A673 (cell line): ENCODE results near the gene TPGS2. TPM values are rescaled to one million over a fixed set of nuclear protein-coding genes. Genes with fewer than 3 reads are reported as not detected.

Source experiments
- BruUV-seq: library from RNA; stranded (reverse); fragments of 400-500 nt; replicated peaks from 2 replicates; lab custom pipeline; 2021; lab: Mats Ljungman, UMichigan
- CTCF ChIA-PET: fragments of 300-600 bp; sonication (Branson Sonifier 250); formaldehyde crosslinking; loops from one replicate; lab custom pipeline; 2022; ENCODE audit warnings: antibody characterized with exemption; lab: Charles Lee
- POLR2A ChIA-PET: fragments of 300-600 bp; sonication (Branson Sonifier 250); formaldehyde crosslinking; loops from one replicate; lab custom pipeline; 2022; ENCODE audit warnings: antibody characterized with exemption; ENCODE audit not compliant: low non-redundant PET; lab: Charles Lee
- DNase-seq: peaks from one replicate; pipeline ENCODE4 v3.0.0-alpha.2; 2015; ENCODE audit warnings: low spot score
- H3K27ac ChIP-seq: fragments of 200-600 bp; sonication (generic); 2 replicates; pipeline ENCODE4 v1.5.1; 2016; ENCODE audit warnings: mixed run types, low read depth, mild to moderate bottlenecking, mixed read lengths, antibody characterized with exemption, low read length; ENCODE audit not compliant: poor library complexity, severe bottlenecking
- H3K27me3 ChIP-seq: fragments of 200-600 bp; sonication (generic); replicated peaks from 2 replicates; pipeline ENCODE4 v1.6.1; 2017; ENCODE audit warnings: mixed run types, low read depth, mild to moderate bottlenecking, mixed read lengths, antibody characterized with exemption, low read length; ENCODE audit not compliant: insufficient read depth, poor library complexity
- H3K36me3 ChIP-seq: fragments of 200-600 bp; sonication (generic); 2 replicates; pipeline ENCODE4 v1.6.1; 2016; ENCODE audit warnings: mixed run types, mild to moderate bottlenecking, mixed read lengths, antibody characterized with exemption, low read length; ENCODE audit not compliant: insufficient read depth, poor library complexity, severe bottlenecking
- H3K4me1 ChIP-seq: fragments of 200-600 bp; sonication (generic); 2 replicates; pipeline ENCODE4 v1.6.1; 2017; ENCODE audit warnings: mixed run types, mild to moderate bottlenecking, mixed read lengths, antibody characterized with exemption, low read length; ENCODE audit not compliant: insufficient read depth, poor library complexity, severe bottlenecking
- H3K4me3 ChIP-seq: fragments of 200-600 bp; sonication (generic); 2 replicates; pipeline ENCODE4 v1.5.1; 2016; ENCODE audit warnings: low read depth, mixed run types, mild to moderate bottlenecking, mixed read lengths, low read length; ENCODE audit not compliant: poor library complexity, severe bottlenecking
- H3K9me3 ChIP-seq: fragments of 200-600 bp; sonication (generic); 2 replicates; pipeline ENCODE4 v1.6.1; 2016; ENCODE audit warnings: mixed run types, low read depth, mild to moderate bottlenecking, mixed read lengths, antibody characterized with exemption, low read length; ENCODE audit not compliant: poor library complexity, severe bottlenecking
- CTCF ChIP-seq: fragments of 300-800, 200-600 bp; sonication (generic); conservative IDR thresholded peaks from 2 replicates; pipeline ENCODE4 v1.5.1; 2017; ENCODE audit warnings: low read depth, mild to moderate bottlenecking, antibody characterized with exemption, low read length, moderate library complexity, mixed read lengths
- EZH2 ChIP-seq: fragments of 200-600 bp; sonication (generic); IDR thresholded peaks from 2 replicates; pipeline ENCODE4 v1.6.1; 2017; ENCODE audit warnings: borderline replicate concordance, low read depth, mild to moderate bottlenecking, mixed read lengths, antibody characterized with exemption, low read length; ENCODE audit not compliant: poor library complexity, severe bottlenecking
- intact Hi-C: fragments of 100-400 bp; cut with micrococcal nuclease; formaldehyde crosslinking; loops from one replicate; pipeline ENCODE4 v1.10.0; 2022; ENCODE audit not compliant: unreplicated experiment
- total RNA-seq: library from RNA; stranded (reverse); gene quantifications from 2 replicates; pipeline ENCODE4 v1.2.3, GENCODE V29; 2021

TPGS2 gene
- total RNA-seq, 1 experiment from 2014 or later: 106 TPM

- Histone ChIP-seq H3K4me3 (no peak overlapping the region), H3K36me3 (no peaks in the 10 kb centered on the region), H3K4me1 (no peaks in the 10 kb centered on the region), H3K27me3 (peaks cover 3% of the 10 kb centered on the region), H3K9me3 (no peaks in the 10 kb centered on the region), H3K27ac (no peak overlapping the region)
- intact Hi-C loops: loop anchor here (5.0 to 10.0 kb wide), 2 partner anchors 474 to 1002 kb away; no protein-coding TSS in a partner anchor
- TF ChIP-seq CTCF (no peak), EZH2 (no peak)
- ChIA-PET CTCF (no interaction called here), POLR2A (no interaction called here)
- DNase-seq: no peak
- BruUV-seq: no TSS peak
Observed at GRCh38 chr18:36759167-36759776, 69.5 kb downstream of the TPGS2 start.

GRCh38 chr18:36758623-36759022 lies 70.2 kb downstream of the TPGS2 start:
- CTCF ChIA-PET: no interaction called here
- TF ChIP-seq EZH2 (no peak), CTCF (no peak)
- no peaks in the 10 kb centered on the region for H3K36me3 ChIP-seq

GRCh38 chr18:36757991-36758390 lies 70.8 kb downstream of the TPGS2 start:
- no peaks in the 10 kb centered on the region for H3K4me1 ChIP-seq

More at GRCh38 chr18:36758623-36759022, 70.2 kb downstream of the TPGS2 start:
- POLR2A ChIA-PET: no interaction called here
- no TSS peak for BruUV-seq
- no peaks in the 10 kb centered on the region for H3K4me1 ChIP-seq
- intact Hi-C loops: loop anchor here (5.0 to 10.0 kb wide), 2 partner anchors 474 to 1001 kb away; no protein-coding TSS in a partner anchor
- no peak overlapping the region for H3K4me3 ChIP-seq
- DNase-seq: no peak
- H3K27me3 ChIP-seq: peaks cover 3% of the 10 kb centered on the region
- H3K27ac ChIP-seq: no peak overlapping the region
- no peaks in the 10 kb centered on the region for H3K9me3 ChIP-seq

More at GRCh38 chr18:36757991-36758390, 70.8 kb downstream of the TPGS2 start:
- TF ChIP-seq CTCF (no peak), EZH2 (no peak)
- Histone ChIP-seq H3K4me3 (no peak overlapping the region), H3K9me3 (no peaks in the 10 kb centered on the region), H3K27ac (no peak overlapping the region), H3K36me3 (no peaks in the 10 kb centered on the region), H3K27me3 (peaks cover 3% of the 10 kb centered on the region)
- intact Hi-C loops: loop anchor here (1.0 to 10.0 kb wide), 4 partner anchors 70 to 1001 kb away; no protein-coding TSS in a partner anchor
- no peak for DNase-seq
- no TSS peak for BruUV-seq
- ChIA-PET CTCF (interaction anchor here (0.9 kb wide), 1 partner anchor 70 kb away, joined by 5 read pairs; no protein-coding TSS in a partner anchor), POLR2A (no interaction called here)
